HG03095 (cell line): ENCODE results near the gene SDCCAG8.

Source experiments
- ATAC-seq: cut with Tn5 transposase; IDR thresholded peaks from one replicate; pipeline ENCODE4 v1.9.1; 2021; ENCODE audit warnings: moderate library complexity; ENCODE audit not compliant: unreplicated experiment

The SDCCAG8 gene

GRCh38 chr1:243379208-243379607 is 123.4 kb downstream of the SDCCAG8 start:
- no peak for ATAC-seq

DNA sequence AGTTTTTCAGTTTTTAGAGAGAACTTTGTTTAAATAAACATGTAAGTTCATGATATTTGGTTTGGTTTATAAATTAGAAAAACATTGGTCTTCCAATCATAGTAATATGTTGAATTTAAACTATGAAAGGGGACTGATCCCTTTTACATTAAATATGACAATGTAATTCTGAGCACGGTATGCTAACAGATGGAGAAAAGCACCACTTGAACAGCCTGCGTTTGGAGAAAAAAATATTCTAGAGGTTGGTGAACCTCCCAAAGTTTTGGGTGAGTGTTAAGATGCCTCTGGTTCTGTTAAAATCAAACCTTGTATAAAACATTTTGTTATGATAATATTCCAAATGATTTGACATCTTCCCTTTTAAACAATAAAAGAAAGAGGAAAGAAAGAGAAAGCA is 123.9 kb downstream of the SDCCAG8 start:
- ATAC-seq = no peak

DNA sequence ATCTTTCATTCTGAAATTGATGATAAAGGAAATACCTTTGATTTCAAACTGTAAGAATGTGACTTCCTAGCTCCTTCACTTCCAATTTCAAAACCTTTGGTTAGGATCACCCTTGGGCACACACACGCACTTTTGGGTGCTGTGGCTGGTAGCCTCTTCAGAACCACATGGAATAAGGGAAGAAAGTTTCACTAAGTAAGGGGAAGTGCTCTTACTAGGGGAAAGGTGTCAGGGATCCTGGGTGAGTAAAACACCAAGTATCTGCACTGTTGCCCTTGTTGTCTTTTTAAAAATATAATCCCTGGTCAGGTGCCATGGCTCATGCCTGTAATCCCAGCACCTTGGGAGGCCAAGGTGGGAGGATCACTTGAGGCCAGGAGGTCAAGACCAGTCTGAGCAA is 132.4 kb downstream of the SDCCAG8 start:
- no peak for ATAC-seq

- no peak for ATAC-seq
Measured at GRCh38 chr1:243390162-243390791, 134.4 kb downstream of the SDCCAG8 start.

DNA sequence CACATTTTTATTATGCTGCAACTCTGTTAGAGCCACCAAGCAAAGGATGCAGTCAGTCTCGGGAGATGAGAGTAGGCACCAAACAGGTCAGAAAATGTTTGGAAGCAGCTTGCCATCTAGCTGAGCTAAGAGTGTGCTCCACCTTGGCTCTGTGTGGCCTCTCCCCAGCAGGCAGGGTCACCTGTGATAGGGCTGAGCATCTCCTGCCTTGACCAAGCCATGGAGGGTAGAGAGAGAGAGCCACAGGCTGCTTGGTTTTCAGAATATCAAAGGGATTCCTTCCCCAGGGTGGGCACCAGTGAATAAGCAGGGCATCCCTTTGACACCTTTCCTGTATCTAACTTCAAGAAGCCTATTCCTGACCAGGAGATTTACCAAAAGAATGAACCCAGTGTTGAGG is 135.5 kb downstream of the SDCCAG8 start:
- no peak for ATAC-seq

- no peak for ATAC-seq
Measured at GRCh38 chr1:243393096-243393495, 137.3 kb downstream of the SDCCAG8 start.

GRCh38 chr1:243394066-243394465 is 138.2 kb downstream of the SDCCAG8 start:
- ATAC-seq = no peak

GRCh38 chr1:243394601-243395464 is 139.0 kb downstream of the SDCCAG8 start:
- no peak for ATAC-seq

- ATAC-seq = no peak
Measured at GRCh38 chr1:243396424-243396823, 140.6 kb downstream of the SDCCAG8 start.

DNA sequence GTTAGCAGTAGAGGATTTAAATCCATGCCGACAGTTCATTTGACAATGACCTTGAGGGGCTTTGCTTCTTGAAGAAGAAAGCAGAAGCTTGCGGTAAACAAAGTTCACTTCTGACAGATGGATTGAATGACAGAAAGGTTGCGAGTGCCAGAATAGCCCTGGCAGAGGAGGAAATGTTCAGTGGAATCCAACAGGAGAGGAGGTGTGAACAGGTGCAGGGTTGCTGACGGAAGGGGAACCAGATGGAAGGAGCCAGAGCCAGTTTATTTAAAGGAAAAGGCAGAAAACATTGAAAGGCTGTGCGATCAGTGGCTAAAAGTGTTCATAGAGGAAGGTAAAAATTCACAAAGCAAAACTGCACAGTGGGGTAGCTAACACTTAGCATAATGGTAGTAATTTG is 141.0 kb downstream of the SDCCAG8 start:
- ATAC-seq = no peak

GRCh38 chr1:243397613-243398321 is 141.9 kb downstream of the SDCCAG8 start:
- ATAC-seq = no peak

- ATAC-seq = no peak
Measured at GRCh38 chr1:243399561-243400155, 143.8 kb downstream of the SDCCAG8 start.

DNA sequence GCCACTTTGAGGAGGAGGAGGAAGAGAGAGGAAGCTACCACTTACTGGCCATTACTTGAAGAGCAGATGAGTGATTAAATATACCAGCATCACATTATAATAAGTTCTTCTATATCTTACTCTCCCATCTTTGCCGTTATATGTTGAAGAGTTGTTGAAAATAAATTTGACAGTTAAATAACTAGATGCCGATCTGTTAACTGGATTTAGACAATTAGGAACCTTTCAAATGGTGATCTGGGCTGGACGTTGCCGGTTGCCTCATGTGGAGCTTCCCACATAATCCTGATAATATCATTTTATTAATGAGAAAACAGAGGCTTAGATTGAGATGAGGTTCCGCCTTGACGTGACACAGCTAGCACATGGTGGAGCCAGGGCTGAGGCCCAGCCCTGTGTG is 147.0 kb downstream of the SDCCAG8 start:
- ATAC-seq = no peak

DNA sequence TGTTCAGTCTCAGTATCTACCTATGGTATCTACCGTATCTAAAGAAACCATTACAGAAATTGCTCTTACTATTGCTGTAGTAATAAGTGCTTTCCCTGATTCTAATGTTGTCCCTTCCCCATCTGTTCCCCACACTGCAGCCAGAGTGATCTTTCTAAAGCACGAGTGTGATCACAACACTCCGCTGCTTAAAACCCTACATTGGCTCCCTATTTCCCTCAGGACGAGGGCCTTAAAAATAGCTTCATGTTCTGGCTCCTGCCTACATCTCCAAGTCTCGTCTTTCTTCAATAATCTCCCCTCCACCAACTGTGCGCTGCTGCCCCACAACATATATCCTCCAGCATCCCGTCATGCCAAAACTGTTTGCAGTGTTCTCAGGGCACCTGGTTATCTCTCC is 150.6 kb downstream of the SDCCAG8 start:
- no peak for ATAC-seq

- no peak for ATAC-seq
Measured at GRCh38 chr1:243407284-243408018, 151.6 kb downstream of the SDCCAG8 start.

DNA sequence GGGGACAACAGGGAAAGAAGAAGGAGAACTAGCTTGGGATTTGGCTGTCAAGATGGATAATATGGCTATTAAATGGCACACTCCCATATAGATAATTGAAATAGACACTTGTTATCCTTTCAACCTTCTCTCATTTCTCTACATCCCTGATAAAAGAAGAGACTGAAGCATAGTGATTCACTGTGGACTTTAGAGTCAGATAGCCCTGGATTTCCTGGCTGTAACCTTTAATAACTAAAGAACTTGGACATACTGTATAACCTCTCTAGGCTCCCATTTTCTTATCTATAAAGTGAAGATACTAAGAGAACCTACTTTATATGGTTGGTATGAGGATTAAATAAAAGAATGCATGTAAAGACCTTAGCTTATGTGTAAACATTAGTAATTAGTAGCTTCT is 152.6 kb downstream of the SDCCAG8 start:
- ATAC-seq = no peak

- ATAC-seq = no peak
Measured at GRCh38 chr1:243409284-243409683, 153.4 kb downstream of the SDCCAG8 start.

- no peak for ATAC-seq
Measured at GRCh38 chr1:243411472-243411871, 155.6 kb downstream of the SDCCAG8 start.

- ATAC-seq = no peak
Measured at GRCh38 chr1:243413431-243414151, 157.8 kb downstream of the SDCCAG8 start.

DNA sequence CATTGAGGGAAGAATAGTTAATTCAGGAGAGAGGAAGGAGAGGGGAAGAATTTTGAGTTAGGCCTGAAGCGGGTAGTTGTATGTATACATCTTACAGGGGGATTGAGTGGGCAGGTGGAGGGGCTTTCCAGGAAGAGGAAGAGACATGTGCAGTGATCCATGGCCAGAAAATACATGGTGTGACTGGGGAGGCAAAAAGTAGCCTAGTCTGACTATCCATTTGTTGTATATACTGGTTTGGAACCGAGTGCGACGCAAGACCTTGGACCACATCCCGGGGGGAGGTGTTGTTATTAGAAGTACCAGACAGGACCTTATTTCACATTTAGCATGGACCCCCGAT is 158.3 kb downstream of the SDCCAG8 start:
- ATAC-seq = no peak
